OCI-M1 (cell line): Measurements from ENCODE around the gene C10orf90.
A peak's percentile ranks its signal among the peaks of the same experiment; 100 is the strongest.

Source experiments
- DNase-seq: peaks from one replicate; lab custom pipeline; 2025; lab: John Stamatoyannopoulos, UW

Gene C10orf90

DNA sequence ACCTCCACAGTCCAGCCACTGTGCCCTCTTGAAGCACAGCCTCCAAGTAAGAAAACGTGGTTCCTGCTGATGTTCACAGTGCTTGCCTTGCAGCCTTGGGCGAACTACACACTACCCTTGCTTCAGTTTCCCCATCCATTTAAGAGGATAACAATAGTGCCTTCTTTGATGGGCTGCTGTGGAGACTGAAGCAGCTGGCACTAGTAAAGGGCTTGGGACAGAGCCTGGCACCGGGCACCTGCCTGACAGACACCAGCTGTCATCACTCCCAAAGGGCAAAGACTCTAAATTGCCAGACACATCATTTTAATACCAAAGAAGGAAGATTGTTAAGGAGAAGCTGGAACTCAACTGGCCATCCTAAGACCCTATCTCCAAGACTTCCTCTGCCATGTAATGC lies 3.1 kb upstream of the C10orf90 start:
- DNase-seq = no peak

DNA sequence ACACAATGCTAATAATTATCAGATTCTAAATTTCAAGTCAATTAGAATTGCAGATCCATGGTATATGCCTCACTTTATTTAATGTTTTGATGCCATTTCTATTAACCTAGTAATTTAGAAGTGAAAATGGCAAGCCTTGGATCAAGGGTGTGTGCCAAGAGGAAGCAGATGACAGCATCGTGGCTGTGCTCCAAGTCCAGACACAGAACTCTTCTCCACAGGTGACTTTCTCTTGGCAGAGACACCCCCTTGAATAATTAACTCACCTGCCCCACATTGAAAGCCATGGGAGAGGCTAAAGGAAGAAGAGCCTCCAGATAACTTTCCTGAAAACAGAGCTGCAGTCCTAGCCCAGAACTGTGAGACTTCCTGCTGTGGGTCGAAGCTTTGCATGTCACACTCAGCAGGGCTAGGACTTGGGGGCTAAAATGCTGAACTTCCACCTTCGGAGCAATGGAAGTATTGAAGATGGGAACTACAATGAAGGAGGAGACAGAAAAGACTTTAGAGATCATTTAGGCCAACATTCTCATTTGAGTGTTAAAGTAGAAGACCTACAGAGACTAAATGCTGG lies 996 bp upstream of the C10orf90 start:
- no peak for DNase-seq

DNA sequence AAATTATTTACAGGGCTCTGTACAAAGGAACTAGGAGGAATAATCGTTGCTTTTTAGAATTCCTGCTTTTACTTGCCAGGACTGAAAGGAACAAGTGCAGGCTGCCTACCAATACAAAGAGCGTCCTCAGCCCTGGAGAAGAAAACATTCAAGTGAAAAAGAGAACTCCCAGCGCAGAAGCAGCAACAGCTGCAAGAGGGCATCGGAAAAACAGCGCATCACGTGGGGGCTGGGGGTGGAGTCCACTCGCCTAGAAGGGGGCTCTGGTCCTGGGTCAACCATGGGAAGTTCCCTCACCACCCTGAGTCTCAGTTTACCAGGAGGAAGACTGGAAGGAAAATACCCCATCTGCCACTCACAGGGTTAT lies 385 bp upstream of the C10orf90 start:
- DNase-seq = no peak

DNA sequence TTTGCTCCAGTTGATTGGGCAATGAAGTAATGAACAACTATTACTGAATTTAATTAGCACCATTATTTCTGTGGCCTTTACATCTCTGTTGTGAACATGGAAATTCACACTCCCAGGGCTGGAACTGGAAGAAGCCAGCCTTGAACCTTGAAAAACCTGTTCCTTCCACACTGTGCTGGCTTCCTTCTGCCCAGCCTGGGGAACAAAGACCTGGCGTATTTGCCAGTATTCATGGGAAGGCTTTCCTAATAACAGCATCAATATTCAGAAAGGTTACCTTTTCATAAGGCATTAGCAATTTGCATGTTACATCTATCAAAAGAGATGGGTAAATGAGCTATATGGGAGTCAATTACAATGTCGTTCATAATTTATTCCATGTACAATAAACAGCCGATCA lies 1.3 kb downstream of the C10orf90 start:
- DNase-seq = no peak

DNA sequence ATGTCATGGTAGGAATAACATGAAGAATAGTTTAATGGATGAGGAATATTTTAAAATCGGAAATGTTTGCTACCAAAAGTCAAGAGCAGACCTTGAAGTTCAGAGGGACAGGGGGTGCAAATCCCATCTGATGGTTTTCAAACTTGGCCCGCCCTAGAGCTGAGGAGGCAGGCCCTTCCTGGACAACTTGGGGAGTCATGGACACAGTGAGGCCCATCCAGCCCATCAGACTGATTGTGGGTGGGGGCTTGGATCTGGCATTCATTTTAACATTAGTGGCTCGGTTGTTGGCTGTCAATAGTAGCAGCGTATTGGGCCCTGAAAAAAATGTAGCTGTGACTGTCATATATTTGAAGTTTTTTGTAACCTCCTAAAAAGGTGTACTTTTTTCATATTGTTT lies 2.0 kb downstream of the C10orf90 start:
- no peak for DNase-seq

DNA sequence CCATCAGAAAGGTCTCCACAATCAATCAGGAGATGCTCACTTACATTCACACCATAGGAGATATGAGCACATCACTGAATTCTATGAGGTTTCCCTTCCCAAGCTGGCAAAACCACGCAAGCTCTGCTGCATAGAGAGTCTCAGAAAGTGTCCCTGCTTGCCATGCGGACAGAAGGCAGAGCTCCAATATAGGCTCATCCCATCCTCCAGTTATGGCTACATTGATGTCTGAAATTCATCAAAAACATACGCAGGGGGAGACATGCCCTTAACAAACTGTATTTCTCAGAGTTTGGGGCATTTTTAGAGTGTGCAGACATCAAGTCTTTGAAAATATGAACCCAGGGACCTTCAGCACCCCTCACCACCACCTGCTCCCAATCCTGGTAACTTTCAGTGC lies 2.9 kb downstream of the C10orf90 start:
- DNase-seq = no peak

DNA sequence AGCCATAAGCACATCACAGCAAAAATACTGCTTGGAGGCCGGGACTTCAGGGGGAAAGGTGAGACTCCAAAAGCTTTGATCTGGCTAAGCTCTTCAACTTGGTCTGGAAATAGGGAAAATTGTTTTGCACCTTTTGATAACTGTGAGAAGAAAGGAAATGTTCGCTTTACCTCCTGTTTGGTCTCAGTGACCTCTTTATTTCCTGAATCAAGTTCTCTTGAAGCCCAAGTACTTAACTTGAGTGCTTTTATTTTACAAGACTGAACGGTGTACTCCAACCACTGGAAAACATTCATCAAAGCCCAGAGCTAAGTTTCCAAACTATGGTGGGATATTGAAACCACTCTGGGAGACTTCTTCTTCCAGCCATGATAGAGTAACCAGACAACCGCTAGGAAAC lies 5.3 kb downstream of the C10orf90 start:
- no peak for DNase-seq

DNA sequence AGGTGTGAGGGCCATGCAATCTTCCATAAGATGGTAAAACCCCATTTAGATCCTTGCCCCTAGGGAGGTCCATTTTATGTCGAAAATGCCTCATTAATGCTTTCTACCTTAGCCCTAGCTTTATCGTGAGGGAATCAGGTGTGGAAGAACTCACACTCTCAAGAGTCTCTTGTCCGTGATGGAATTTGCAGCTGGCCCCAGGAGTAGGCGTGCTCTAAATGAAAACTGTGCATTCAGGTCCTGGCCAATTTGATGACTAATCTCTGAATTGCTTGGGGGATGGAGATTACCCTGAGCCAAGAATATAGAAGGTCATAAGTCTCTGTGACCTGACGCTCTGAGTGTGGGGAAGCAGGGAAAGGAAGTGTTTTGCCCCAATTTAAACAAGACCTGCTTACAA lies 6.6 kb downstream of the C10orf90 start:
- DNase-seq = no peak

DNA sequence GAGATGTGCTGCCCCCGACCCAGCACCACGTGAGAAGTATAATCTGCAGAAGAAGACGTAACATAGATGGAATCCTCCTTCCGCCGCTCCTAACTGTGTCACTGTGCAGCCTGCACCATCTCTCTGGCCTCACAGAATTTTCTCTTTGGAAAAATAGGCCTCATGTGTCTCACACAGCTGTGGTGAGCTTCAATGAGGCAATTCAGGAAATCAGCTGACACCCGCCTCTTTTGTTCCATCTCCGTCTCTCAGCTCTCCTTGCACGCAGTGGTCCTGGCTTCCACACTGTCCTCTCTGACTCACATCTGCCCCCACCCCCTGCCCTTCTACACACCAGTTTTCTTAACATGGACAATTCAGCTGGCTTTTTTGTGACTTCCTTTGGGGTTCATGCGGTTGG lies 7.2 kb downstream of the C10orf90 start:
- DNase-seq = no peak

DNA sequence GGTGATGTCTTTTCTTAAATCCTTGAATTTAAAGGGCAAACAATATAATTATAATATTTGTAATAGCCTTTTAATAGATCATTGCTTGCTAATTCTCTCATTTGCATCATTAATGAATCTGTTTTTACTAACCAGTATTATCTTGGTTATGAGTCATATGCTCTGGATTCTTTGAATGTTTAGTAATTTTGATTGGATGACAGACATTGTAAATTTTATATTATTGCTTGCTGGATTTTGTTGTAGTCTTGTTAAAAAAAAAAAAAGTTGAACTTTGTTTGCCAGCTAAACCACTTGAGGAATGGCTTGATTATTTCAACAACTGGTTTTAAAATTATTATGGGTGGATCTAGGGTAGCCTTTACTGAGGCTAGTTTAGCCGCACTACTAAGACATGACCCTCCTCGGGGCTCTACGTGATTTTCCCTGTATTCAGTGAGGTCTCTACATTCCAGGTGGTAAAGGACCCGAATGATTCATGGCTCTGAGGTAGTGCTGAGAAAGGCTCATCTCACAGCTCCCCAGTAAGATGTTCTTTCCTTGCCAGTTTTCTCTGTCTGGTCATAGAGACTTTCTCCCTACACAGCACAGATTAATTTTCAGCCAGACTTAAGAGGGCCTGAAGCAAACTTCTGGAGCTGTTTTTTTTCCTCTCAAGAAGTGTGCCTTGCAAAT lies 8.5 kb downstream of the C10orf90 start:
- no peak for DNase-seq

DNA sequence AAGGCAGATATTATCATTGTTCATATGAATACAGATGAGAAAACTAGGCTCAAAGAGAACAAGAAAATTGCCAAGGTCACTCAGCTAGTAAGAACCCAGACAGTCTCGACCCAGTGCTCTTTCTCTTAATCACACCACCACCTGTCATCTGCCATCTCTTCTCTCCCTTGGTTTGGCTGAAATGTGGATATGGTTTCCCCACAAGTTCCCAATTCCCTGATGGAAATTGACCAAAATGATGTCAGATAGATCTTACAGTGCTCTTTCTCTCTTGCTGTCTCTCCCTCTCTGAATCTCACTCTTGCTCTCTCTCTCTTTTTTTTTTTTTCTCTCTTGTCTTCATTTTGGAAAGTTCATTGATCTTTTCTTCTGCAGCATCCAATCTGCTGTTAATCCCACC lies 9.1 kb downstream of the C10orf90 start:
- DNase-seq = no peak

DNA sequence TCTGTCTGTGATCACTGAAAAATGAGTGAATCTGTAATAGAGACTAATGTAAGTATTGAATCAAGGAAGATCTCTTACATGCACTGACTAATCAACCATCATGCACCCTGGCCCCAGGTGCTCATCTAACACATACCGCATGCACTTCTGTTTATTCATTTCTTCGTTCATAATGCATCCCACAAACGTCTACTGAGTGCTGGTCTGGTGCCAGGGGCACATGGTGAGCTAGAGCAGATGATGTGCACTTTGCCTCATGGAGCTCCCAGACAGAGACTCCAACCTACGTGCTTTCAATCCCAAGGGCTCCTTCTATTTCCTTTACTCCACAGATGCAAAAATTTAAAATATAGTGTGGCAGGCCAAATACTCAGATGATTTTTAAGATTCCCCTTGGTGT lies 10.7 kb downstream of the C10orf90 start:
- no peak for DNase-seq

DNA sequence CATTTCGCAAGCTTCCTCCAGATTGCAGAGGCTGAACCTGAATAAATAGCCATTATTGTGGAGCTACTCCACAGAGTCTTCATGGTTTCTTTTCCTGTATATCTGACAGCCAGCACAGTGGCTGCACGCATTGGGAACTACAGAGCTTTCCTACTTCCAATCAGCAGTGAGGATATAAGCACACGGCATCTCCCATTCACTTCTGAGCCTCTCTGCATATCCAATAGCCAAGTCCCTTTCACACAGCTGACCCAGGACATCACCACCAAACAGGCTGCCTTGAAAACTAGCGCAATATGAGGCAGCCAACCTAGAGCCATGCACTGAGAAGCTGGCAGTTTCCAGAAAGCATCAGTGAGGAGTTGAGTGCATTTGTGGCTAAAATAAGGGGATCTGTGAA lies 11.6 kb downstream of the C10orf90 start:
- no peak for DNase-seq

DNA sequence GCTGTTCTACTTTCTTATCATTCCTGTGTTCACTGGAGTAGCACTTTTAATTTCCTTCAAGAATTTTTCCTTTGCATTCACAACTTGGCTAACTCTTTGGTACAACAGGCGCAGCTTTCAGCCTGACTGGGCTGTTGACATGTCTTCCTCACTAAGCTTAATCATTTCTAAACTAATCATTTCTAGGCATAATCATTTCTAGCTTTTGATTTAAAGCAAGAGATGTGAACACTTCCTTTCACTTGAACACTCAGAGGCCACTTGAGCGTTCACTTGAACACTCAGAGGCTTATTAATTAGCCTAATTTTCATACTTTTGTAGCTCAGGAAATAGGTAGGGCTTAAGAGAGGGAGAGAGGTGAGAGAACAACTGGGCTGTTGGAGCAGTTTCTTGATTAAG lies 15.9 kb downstream of the C10orf90 start:
- DNase-seq = no peak

DNA sequence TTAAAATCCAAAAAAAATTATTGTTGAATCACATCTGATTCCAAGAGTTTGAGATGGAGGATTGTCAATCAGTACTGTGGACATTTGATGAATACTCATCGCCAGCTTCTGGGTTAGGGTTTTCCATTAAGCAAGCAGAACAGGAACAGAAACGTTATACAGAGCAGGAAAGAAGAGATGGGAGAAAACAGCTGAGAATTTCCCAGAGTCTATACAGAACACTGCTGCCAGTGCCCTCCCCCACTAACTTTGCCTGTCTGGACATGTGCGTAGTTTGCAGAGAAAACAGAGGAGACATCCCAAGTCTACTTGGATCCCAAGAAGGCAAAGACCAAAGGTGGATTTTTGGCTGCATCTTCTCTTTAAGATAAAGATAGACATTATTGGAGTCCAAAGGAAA lies 19.0 kb downstream of the C10orf90 start:
- DNase-seq = no peak

DNA sequence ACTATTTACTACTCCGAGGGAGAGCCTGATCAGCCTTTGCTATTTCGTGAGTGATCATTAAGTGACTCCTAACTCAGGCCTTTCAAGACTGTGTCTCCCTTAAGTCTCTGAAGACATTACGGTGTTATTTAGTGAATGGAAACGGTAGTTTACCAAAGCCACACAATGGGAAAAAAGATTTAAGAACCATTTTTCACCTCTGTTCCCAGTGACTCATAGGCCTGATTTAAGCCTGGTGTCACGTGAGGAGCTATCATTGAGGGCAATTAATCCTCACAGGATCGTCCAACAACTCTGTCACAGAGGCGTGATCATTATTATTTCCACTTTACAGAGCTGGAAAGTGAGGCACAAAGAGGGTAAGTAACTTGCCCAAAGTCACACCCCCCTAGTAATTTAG lies 20.3 kb downstream of the C10orf90 start:
- no peak for DNase-seq

DNA sequence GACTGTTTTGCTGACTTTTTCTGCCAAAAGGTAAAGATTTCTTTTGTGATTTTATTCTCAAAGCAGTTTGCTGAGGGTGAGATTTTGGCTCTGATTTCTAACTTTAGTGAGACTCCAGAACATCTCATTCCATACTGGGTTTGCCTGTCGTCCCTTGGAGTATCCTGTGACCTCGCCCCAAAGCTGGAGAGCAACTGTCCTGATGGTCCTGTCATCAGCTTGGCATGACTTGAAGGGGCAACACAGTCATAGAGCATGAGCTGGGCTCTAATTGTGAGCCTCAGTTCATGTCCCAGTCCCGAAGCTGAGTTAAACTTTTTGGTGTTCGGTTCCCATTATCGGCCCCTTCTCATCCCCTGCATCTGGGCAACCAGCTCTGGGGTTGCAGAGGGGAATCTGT lies 23.4 kb downstream of the C10orf90 start:
- no peak for DNase-seq

DNA sequence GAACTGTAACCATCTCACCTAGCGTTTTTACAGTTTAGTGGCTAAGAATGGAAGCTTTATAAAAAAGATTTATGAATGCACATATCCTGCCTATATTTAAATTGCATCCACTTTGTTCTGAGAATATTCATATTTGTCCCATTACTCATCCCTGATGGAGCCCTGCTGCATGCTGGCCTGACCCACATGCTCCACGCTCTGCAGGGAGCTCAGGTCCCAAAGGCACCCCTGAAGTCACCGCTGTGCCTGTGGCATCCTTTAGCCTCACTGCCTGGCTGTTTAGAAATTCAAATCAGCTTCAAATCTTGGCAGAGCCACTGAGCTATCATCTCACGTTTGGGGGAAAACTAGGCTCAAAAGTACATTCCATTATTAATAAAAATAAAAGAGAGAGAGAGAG lies 24.4 kb downstream of the C10orf90 start:
- DNase-seq = no peak

DNA sequence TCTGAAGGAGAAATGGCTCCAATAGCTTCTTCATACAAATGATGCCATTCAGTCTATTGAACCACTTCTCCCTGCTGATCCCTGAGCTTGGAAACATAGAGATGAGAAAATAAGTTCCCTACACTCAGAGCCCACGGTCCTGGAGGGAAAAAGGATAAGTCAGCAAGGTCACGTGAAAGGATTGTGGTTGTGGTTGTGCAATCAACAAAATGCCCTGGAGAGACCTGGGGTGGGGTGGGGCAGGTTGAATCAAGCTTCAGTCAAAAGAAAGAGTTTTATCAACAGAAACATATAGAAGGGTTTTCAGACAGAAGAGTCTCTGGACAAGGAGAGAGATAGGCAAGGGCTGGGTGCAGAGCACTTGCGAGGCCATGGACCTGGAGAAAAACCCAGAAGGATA lies 30.1 kb downstream of the C10orf90 start:
- DNase-seq = peak; percentile 86

DNA sequence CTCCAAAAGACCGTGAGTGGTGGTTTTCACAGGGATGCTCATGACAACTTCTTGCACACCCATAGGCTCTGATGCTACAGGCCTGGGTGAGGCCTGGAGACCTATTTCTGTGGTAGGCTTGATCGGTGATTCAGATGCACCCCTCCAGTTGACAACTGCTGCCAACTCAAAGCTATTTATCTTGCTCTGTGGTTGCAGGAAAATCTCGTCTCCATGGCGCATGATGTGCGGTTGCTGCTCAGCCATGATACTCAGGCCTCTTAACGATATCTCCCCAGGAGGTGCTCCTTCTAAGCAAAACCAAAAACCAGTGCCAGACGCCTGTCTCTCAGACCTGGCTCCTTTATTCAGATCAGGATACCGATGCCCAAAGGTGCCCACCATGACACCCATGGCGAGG lies 31.4 kb downstream of the C10orf90 start:
- DNase-seq = peak; percentile 90

DNA sequence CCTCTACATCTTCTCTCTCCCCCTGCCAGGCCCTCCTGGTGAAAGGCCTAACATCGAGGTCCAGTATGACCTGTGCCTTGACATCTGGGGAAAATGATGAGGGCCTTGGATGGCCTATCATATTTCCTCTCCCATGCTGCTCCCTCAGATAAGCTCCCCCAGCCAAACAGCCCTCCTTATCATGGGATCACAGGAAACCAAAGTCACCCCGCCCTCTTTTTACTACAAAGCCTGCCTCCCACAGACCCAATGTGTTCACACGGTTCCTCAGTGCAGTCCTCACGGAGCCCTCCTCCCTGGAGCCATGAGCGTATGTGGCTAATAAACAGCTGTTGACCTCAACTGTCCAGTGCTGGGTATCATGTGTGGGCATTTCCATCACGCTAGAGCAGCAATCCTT lies 32.0 kb downstream of the C10orf90 start:
- peak; percentile 97 for DNase-seq

DNA sequence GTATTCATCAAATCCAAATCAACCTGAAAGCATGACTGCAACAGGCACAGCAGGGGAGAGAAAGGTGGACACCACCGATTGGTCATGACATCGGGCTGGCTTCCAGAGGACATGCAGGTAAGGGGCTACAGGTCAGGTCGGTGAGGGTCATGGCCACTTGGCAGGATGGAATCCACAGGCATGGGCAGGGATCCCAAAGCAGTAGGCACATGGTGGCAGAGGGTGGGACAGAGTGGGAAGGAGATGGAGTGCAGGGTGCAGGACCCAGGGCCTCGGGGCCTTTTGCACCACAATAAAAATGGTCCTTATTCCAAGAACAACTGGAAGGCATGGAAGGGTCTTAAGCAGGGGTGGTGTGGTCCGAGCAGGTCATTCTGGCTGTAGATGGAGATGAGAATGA lies 33.0 kb downstream of the C10orf90 start:
- DNase-seq = no peak

DNA sequence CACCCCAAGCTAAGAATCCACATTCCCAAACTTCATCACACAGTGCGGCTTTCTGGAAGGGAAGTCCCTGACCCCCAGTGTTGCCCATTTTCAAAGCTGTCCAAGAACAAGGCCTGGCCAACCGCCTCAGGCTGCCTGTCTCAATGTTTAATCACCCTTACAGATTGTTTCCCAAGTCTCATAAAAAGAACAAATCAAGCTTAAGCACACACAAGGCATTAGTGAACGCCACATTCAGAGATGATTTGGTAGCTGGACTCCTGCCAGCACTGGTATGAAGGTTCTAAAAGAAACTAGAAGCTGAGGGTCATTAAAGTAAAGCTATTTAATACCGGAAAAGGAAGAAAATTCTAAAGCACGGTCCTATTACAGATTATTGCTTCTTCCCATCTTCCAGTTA lies 35.6 kb downstream of the C10orf90 start:
- peak; percentile 3 for DNase-seq

DNA sequence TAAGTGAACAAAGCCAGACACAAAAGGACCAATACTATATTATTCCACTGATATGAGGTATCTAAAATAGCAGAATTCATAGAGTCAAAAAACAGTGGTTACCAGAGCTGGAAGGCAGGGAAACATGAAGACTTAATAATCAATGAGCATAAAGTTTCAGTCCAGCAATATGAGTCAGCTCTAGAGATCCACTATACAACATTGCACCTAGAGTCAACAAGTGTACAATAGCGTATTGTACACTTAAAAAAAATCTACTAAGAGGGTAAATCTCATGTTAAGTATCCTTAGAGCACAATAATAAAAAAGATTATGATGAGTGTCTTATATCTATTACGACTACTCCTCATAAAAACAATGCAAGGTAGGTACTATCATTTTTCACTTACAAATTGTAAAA lies 36.1 kb downstream of the C10orf90 start:
- DNase-seq = no peak

DNA sequence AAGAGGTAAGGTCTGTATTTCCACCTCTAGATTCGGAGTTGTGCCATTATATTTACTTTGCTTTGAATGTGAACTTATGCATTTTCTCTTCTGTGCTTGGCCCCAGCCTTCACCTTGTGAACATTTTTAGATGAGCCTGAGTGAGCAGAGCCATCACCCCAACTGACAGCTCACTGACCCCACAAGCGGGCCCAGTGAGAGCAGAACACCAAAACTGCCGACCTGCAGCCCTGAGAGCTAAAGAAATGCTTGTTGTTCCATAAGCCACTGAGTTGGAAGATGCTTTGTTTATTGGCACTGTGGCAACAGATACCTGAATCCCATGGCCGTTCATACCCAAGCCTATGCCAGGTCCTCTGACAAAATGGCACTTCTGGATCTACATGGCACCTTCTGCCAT lies 37.8 kb downstream of the C10orf90 start:
- DNase-seq = no peak
